ENCODE data around the gene UNC13A. TPM values are rescaled to one million over a fixed set of nuclear protein-coding genes. Genes with fewer than 3 reads are reported as not detected.

UNC13A gene
- total and polyA plus RNA-seq, 2 of the 13 experiments (the other 11 are each of a cell fraction or from before 2014, with no cell fraction given), result 0.11 to 0.45 TPM

GRCh38 chr19:17626456-17627015 is 61.6 kb downstream of the UNC13A start:
- in situ Hi-C loops (cut with HindIII; ENCODE audit: extremely low pct_ligation_motif_present, low pct_unique_long_range_greater_than_20kb) (no loop called here), intact Hi-C loops (cut with micrococcal nuclease; ENCODE audit: unreplicated experiment) (no loop called here)
- ChIA-PET CTCF (ENCODE audit: low intra/inter-chr PET ratio, low total read pairs) (no interaction called here), POLR2A (no interaction called here)
- BruUV-seq (replicated peaks), result no TSS peak
- Histone ChIP-seq H3K79me2 (ENCODE audit: insufficient read depth, low read length) (no peaks in the 10 kb centered on the region), H3K36me3 (replicated peaks in 1 of 2; ENCODE audit: control insufficient read depth in 1 of 2, insufficient read depth in 2 of 2, low read length in 2 of 2) (no peaks in the 10 kb centered on the region), H3K27me3 (ENCODE audit: control insufficient read depth in 1 of 2, insufficient read depth in 2 of 2, low read length in 2 of 2) (peaks cover 0 to 6% of the 10 kb centered on the region in 2 experiments; a peak in 1 of 5 replicates), H3K4me3 (replicated peaks in 1 of 3; ENCODE audit: insufficient read depth in 1 of 3, low read depth in 2 of 3, low read length in 3 of 3) (no peak overlapping the region), H3K4me1 (ENCODE audit: insufficient read depth, low read length) (no peaks in the 10 kb centered on the region), H3K27ac (ENCODE audit: extremely low read length, insufficient read depth, low read length) (no peak overlapping the region), H3K9ac (ENCODE audit: insufficient read depth, low read depth, low read length) (no peak overlapping the region), H3K4me2 (ENCODE audit: low read depth, low read length) (no peak overlapping the region), H3K9me3 (ENCODE audit: low read length) (no peaks in the 10 kb centered on the region), H2AFZ (ENCODE audit: low read length) (no peak overlapping the region), H4K20me1 (ENCODE audit: insufficient read depth, low read length) (no peaks in the 10 kb centered on the region)
- FAIRE-seq (no peak), DNase-seq (ENCODE audit: low spot score) (no peak), ATAC-seq (no peak)
- WGBS (ENCODE audit: low lambda C conversion rate), result 41% methylated on average over 11 of the region's 12 CpGs
- TF ChIP-seq ZNF34 (CRISPR knock-in tag; IDR thresholded peaks at IDR 0.05; ENCODE audit: borderline replicate concordance) (no peak), HNRNPK (IDR thresholded peaks at IDR 0.05; ENCODE audit: low read depth, low read length, poor library complexity, severe bottlenecking) (no peak), CREB1 (IDR thresholded peaks at IDR 0.05) (no peak), CREB1 (CRISPR knock-in tag; IDR thresholded peaks at IDR 0.05) (no peak), ZBTB3 (CRISPR knock-in tag; IDR thresholded peaks at IDR 0.05; ENCODE audit: borderline replicate concordance, low read depth) (no peak), AKNA (CRISPR knock-in tag; IDR thresholded peaks at IDR 0.05; ENCODE audit: borderline replicate concordance) (no peak), BRD4 (CRISPR knock-in tag; IDR thresholded peaks at IDR 0.05) (no peak), ZNF737 (CRISPR knock-in tag; IDR thresholded peaks at IDR 0.05; ENCODE audit: borderline replicate concordance) (no peak), RXRB (CRISPR knock-in tag; IDR thresholded peaks at IDR 0.05; ENCODE audit: borderline replicate concordance) (no peak), ZNF660 (CRISPR knock-in tag; IDR thresholded peaks at IDR 0.05; ENCODE audit: borderline replicate concordance, low read depth) (no peak), NFKBIZ (CRISPR knock-in tag; IDR thresholded peaks at IDR 0.05) (no peak)
- TF ChIP-seq, protein P1, sequence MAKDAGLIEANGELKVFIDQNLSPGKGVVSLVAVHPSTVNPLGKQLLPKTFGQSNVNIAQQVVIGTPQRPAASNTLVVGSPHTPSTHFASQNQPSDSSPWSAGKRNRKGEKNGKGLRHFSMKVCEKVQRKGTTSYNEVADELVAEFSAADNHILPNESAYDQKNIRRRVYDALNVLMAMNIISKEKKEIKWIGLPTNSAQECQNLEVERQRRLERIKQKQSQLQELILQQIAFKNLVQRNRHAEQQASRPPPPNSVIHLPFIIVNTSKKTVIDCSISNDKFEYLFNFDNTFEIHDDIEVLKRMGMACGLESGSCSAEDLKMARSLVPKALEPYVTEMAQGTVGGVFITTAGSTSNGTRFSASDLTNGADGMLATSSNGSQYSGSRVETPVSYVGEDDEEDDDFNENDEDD (CRISPR knock-in tag; IDR thresholded peaks at IDR 0.05; ENCODE audit: borderline replicate concordance), result no peak

All from HepG2 (cell line).